ENCODE results near the gene THAP4.
A peak's percentile ranks its signal among the peaks of the same experiment; 100 is the strongest.
"Not testable (repeated sequence)": the region's sequence is repeated elsewhere in the genome, so short reads cannot be mapped to it uniquely, and the experiment has no call there.

The THAP4 gene

GRCh38 chr2:241611062-241611461, 25.9 kb downstream of the THAP4 start:
- DNase-seq = no peak

- DNase-seq = peak; percentile 82
These were observed 26.8 kb downstream of the THAP4 start for GRCh38 chr2:241609859-241610793.

- DNase-seq = no peak
These were observed 28.1 kb downstream of the THAP4 start for GRCh38 chr2:241608881-241609280.

GRCh38 chr2:241607162-241607885, 29.6 kb downstream of the THAP4 start:
- DNase-seq = no peak

GRCh38 chr2:241606186-241606585, 30.8 kb downstream of the THAP4 start:
- no peak for DNase-seq

GRCh38 chr2:241603686-241604085, 33.3 kb downstream of the THAP4 start:
- no peak for DNase-seq

GRCh38 chr2:241602720-241603119, 34.2 kb downstream of the THAP4 start:
- DNase-seq = no peak

GRCh38 chr2:241601841-241602240, 35.1 kb downstream of the THAP4 start:
- DNase-seq = no peak

GRCh38 chr2:241599615-241600014, 37.3 kb downstream of the THAP4 start:
- DNase-seq = no peak

- no peak for DNase-seq
These were observed 38.5 kb downstream of the THAP4 start for GRCh38 chr2:241598487-241598886.

- DNase-seq = no peak
These were observed 38.9 kb downstream of the THAP4 start for GRCh38 chr2:241598061-241598460.

GRCh38 chr2:241597561-241597960, 39.4 kb downstream of the THAP4 start:
- no peak for DNase-seq

- no peak for DNase-seq
These were observed 41.3 kb downstream of the THAP4 start for GRCh38 chr2:241595600-241596140.

- no peak for DNase-seq
These were observed 43.7 kb downstream of the THAP4 start for GRCh38 chr2:241593271-241593670.

GRCh38 chr2:241592126-241592845, 44.7 kb downstream of the THAP4 start:
- DNase-seq = no peak

GRCh38 chr2:241590496-241591455, 46.2 kb downstream of the THAP4 start:
- DNase-seq = not testable (repeated sequence)

- not testable (repeated sequence) for DNase-seq
These were observed 47.1 kb downstream of the THAP4 start for GRCh38 chr2:241589863-241590262.

GRCh38 chr2:241586564-241587264, 50.2 kb downstream of the THAP4 start:
- DNase-seq = no peak

GRCh38 chr2:241584436-241584835, 52.5 kb downstream of the THAP4 start:
- DNase-seq = peak; percentile 44

- DNase-seq = no peak
These were observed 54.2 kb downstream of the THAP4 start for GRCh38 chr2:241582806-241583205.

GRCh38 chr2:241582328-241582727, 54.6 kb downstream of the THAP4 start:
- no peak for DNase-seq

Measured in fibroblast of upper back skin (primary cell).